ENCODE measurements around the gene TSPEAR. TPM values are rescaled to one million over a fixed set of nuclear protein-coding genes. Genes with fewer than 3 reads are reported as not detected.

TSPEAR gene
- total RNA-seq, 2 donors from 2014 or later: not detected

DNA sequence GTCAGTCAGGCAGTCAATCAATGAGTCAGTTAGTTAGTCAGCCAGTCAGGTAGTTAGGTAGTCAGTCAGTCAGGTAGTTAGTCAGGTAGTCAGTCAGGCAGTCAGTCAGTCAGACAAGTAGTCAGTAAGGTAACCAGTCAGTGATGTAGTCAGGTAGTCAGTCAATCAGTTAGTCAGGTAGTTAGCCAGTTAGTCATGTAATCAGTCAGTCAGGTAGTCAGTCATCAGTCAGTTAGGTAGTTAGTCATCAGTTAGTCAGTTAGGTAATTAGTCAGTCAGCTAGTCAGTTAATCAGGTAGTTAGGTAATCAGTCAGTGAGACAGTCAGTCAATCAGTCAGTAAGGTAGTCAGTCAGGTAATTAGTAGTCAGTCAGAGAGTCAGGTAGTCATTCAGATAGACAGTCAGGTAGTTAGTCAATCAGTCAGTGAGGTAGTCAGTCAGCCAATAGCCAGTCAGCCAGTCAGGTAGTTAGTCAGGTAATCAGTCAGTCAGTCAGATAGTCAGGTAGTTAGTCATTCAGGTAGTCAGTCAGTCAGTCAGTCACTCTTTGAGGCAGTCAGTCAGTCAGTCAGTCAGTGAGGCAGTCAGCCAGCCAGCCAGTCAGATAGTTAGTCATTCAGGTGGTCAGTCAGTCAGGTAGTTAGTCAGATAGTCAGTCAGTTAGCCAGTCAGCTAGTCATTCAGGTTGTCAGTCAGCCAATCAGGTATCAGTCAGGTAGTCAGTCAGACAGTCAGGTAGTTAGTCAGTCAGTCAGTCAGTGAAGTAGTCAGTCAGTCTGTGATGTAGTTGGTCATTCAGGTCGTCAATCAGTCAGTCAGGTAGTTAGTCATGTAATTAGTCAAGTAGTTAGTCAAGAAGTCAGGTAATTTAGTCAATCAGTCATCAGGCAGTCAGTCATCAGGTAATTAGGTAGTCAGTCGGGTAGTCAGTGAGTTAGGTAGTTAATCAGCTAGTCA is 186.7 kb downstream of the TSPEAR start:
- no peak for ATAC-seq
- no peak overlapping the region for H3K4me3 Mint-ChIP-seq
- no peaks in the 10 kb centered on the region for H3K36me3 Mint-ChIP-seq (ENCODE audit: low read depth)
- DNase-seq: no peak
- no peaks in the 10 kb centered on the region for H3K9me3 ChIP-seq (ENCODE audit: control insufficient read depth, low read length, poor library complexity, severe bottlenecking)
- H3K27ac Mint-ChIP-seq: no peak overlapping the region
- peaks cover 3% of the 10 kb centered on the region for H3K4me1 Mint-ChIP-seq
- H3K27me3 Mint-ChIP-seq: peaks cover 4% of the 10 kb centered on the region

DNA sequence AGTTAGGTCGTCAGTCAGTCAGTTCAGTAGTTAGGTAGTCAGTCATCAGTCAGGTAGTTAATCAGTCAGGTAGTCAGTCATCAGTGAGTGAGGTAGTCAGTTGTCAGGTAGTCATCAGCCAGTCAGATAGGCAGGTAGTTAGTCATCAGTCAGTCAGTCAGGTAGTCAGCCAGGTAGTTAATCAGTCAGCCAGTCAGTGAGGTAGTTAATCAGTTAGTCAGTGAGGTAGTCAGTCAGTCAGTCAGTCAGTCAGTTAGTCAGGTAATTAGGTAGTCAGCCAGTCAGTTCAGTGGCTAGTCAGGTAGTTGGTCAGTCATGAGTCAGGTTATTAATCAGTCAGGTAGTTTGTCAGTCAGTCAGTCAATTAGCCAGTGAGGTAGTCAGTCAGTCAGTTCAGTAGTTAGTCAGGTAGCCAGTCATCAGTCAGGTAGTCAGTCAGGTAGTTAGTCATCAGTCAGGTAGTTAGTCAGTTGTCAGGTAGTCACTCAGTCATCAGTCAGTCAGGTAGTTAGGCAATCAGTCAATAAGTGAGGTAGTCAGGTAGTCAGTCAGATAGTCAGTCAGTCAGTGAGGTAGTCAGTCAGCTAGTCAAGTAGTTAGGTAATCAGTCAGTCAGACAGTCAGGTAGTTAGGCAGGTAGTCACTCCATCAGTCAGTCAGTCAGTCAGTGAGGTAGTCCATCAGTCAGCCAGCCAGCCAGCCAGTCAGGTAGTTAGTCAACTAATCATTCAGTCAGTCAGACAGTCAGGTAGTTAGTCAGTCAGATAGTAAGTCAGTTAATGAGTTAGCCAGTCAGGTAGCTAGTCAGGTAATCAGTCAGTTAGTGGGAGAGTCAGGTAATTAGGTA is 187.6 kb downstream of the TSPEAR start:
- ATAC-seq (no peak), DNase-seq (no peak)
- Mint-ChIP-seq H3K4me3 (no peak overlapping the region), H3K27ac (no peak overlapping the region), H3K4me1 (no peaks in the 10 kb centered on the region), H3K36me3 (ENCODE audit: low read depth) (no peaks in the 10 kb centered on the region), H3K27me3 (peaks cover 4% of the 10 kb centered on the region)
- H3K9me3 ChIP-seq (ENCODE audit: control insufficient read depth, low read length, poor library complexity, severe bottlenecking): no peaks in the 10 kb centered on the region

DNA sequence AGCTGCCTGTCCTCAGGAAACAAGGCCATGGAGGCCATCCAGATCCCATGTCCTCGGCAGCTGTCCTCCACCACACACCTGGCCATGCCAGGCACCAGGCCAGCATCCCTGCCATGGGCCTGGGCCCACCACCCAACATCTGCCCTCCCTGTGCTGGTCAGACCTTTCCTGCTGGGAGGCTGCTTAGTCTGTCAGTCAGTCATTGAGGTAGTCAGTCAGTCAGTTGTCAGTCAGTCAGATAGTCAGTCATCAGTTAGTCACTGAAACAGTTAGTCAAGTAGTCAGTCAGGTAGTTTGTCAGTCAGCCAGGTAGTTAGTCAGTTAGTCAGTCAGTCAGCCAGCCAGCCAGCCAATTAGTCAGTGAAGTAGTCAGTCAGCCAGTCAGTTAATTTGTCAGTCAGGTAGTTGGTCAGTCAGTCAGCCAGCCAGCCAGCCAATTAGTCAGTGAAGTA is 188.6 kb downstream of the TSPEAR start:
- no peaks in the 10 kb centered on the region for H3K9me3 ChIP-seq (ENCODE audit: control insufficient read depth, low read length, poor library complexity, severe bottlenecking)
- ATAC-seq: no peak
- no peaks in the 10 kb centered on the region for H3K4me1 Mint-ChIP-seq
- H3K4me3 Mint-ChIP-seq: no peak overlapping the region
- no peak for DNase-seq
- no peaks in the 10 kb centered on the region for H3K36me3 Mint-ChIP-seq (ENCODE audit: low read depth)
- peaks cover 4% of the 10 kb centered on the region for H3K27me3 Mint-ChIP-seq
- H3K27ac Mint-ChIP-seq: no peak overlapping the region

GRCh38 chr21:44521928-44522752 is 189.2 kb downstream of the TSPEAR start:
- Mint-ChIP-seq H3K27ac (no peak overlapping the region), H3K36me3 (ENCODE audit: low read depth) (no peaks in the 10 kb centered on the region), H3K27me3 (peaks cover 4% of the 10 kb centered on the region), H3K4me3 (no peak overlapping the region), H3K4me1 (no peaks in the 10 kb centered on the region)
- DNase-seq (no peak), ATAC-seq (no peak)
- no peaks in the 10 kb centered on the region for H3K9me3 ChIP-seq (ENCODE audit: control insufficient read depth, low read length, poor library complexity, severe bottlenecking)

DNA sequence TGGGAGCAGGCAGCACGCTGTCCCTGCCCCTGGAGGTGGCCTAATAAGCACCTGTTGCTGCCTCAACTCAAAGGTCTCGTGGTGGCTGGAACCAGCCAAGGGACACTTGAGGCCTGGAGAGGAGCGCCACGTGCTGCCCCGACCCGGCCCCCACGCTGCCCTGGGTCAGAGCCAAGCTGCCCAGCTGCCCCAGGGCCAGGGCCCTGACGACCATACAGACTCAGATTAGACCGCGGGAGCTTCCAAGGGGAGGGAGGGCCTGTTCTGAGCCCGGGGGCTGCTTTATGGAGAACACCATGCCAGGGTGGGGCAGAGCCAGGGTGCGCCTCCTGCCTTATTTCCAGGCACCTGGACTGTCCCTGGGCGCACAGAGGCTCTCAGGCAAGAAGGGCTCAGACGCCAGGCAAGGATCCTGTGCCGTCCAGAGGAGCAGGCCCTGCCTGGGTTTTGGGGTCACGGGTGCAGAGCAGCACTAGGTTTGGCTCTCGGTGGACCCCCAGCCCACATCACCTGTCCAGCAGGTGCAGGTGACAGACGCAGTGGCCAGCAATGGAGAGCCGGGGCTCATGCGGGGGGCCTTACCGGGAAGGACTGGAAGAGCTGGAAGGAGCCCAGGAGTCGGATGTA is 190.0 kb downstream of the TSPEAR start:
- Mint-ChIP-seq H3K4me3 (no peak overlapping the region), H3K27me3 (peaks cover 4% of the 10 kb centered on the region), H3K4me1 (peaks cover 2% of the 10 kb centered on the region), H3K36me3 (ENCODE audit: low read depth) (no peaks in the 10 kb centered on the region), H3K27ac (no peak overlapping the region)
- DNase-seq (no peak), ATAC-seq (no peak)
- H3K9me3 ChIP-seq (ENCODE audit: control insufficient read depth, low read length, poor library complexity, severe bottlenecking): no peaks in the 10 kb centered on the region

DNA sequence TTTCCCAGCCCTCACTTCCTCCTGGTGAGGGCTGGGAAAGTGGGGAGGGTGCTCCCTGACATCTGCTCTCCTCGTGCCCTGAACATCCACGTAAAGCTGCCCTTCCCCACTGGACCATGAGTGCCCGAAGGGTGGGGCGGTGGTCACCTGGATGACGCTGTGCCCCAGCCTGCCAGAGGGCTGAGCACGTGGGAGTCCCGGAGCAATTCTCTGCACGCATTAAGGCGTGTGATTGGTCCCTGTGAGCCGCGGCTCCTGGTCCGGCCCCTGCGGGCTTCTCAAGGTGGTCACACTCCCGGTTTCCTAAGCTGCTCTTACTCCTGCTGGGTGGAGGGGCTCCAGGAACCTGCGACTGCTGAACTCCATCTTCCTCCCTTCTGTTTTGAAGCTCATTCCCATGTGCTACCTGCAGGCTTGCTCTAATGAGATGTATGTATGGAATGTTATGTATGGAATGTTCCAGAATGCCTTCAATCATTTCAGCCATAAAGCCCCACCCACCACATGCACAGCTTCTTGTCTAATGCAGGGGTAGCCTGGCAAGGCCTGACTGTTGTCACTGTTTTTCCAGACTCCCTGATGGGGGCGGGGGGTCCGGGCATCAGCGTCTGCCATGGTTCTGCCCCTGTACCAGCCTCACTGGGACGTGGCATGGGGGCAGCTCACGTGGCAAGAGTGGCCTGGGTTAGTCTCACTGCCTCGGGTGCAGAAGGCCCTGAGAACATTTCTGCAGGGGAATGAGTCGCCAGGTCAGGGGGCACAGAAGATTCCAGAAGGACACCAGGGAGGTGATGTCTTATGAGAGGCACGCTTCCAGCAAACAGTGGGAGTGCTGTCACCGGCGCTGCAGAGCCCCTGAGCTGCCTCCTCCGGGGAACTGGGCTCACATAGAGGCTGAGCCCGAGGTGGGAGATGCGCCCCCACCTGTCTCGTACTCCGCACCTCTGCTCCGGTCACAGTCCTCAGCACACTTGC is 190.8 kb downstream of the TSPEAR start:
- DNase-seq (no peak), ATAC-seq (no peak)
- Mint-ChIP-seq H3K4me1 (peaks cover 2% of the 10 kb centered on the region), H3K27me3 (peaks cover 4% of the 10 kb centered on the region), H3K36me3 (ENCODE audit: low read depth) (no peaks in the 10 kb centered on the region), H3K4me3 (no peak overlapping the region), H3K27ac (no peak overlapping the region)
- no peaks in the 10 kb centered on the region for H3K9me3 ChIP-seq (ENCODE audit: control insufficient read depth, low read length, poor library complexity, severe bottlenecking)

DNA sequence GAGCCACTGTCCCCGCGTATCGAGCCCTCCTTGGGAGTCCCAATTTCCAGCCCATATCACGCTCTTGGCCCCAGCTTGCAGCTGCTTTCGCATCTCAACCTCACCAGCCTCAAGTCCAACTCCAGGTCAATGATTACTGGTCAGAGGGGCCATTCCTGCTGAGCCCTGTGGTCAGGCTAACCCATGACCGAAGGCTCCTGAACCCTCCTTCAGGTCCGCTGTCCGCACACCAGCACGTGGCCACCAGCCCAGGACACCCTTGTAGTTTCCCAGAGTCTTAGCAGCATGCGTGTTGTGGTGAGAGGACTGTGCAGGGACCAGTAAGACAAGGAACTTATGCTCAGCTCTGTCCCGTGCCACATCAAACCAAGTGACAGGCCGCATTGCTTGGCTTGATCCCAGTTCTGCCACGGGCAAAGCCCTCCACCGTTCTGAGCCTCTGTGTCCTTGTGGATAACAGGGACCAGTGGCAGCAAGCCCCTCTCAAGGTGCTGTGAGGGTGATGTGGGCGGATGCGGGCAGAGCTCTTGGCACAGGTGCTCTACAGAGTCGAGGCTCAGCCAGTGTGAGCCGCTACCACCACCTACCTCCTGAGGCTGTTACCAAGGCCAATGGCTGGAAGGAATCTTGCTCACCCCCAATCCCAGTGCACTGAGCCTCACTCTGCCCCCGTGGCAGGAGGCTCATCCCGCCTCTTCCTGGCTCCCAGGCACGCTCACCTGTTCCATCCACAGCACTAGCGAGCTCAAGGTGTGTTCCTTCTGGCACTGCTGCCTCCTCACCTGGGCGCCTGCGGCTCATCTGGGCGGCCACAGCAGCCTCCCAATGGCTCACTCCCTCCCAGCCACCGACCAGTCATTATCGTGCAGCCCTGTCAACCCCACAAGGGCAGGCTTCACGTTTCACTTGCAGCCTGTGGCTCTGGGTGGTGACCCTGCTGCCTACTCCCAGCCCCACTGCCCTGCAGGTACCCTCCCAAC is 191.7 kb downstream of the TSPEAR start:
- no peak overlapping the region for H3K27ac Mint-ChIP-seq
- peaks cover 4% of the 10 kb centered on the region for H3K27me3 Mint-ChIP-seq
- H3K9me3 ChIP-seq (ENCODE audit: control insufficient read depth, low read length, poor library complexity, severe bottlenecking): no peaks in the 10 kb centered on the region
- H3K36me3 Mint-ChIP-seq (ENCODE audit: low read depth): no peaks in the 10 kb centered on the region
- ATAC-seq (no peak), DNase-seq (no peak)
- H3K4me1 Mint-ChIP-seq: peaks cover 2% of the 10 kb centered on the region
- no peak overlapping the region for H3K4me3 Mint-ChIP-seq

DNA sequence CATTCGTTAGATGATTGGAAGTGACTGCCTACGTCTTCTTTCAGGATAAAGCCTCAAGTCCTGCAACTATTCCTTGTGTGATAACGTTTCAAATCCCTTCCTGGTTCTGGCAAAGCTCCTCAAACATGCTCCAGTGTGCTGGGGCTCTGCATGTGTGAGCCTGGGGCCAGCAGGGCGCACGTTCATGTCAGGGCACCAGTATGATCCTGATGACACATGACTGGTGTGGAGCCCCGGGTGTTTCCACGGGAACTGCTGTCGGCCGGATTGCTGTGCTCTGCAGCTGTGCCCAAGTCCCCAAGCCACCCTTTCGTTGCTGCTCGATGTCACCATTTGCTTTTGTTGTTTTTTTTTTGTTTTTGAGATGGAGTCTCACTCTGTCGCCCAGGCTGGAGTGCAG is 192.7 kb downstream of the TSPEAR start:
- DNase-seq (no peak), ATAC-seq (no peak)
- no peaks in the 10 kb centered on the region for H3K9me3 ChIP-seq (ENCODE audit: control insufficient read depth, low read length, poor library complexity, severe bottlenecking)
- Mint-ChIP-seq H3K4me1 (peaks cover 2% of the 10 kb centered on the region), H3K27ac (no peak overlapping the region), H3K36me3 (ENCODE audit: low read depth) (no peaks in the 10 kb centered on the region), H3K27me3 (peaks cover 4% of the 10 kb centered on the region), H3K4me3 (no peak overlapping the region)

GRCh38 chr21:44517175-44517899 is 194.0 kb downstream of the TSPEAR start:
- ATAC-seq: no peak

DNA sequence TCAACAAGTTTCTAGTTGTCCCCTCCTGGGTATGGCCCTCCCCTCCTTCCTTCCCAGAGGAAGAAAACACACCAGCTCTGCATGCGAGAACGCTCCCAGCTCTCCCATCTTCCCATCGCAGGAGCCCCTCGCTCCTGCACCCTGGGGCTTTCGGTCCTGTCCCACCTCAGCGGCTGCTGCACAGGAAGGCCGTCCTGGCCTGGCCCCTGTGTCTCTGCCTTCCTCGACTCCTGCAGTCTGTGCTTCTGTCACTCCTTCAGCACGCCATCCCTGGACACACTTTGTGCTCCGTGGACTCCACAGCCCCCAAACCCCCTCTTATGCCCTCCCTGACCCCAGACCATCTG is 194.6 kb downstream of the TSPEAR start:
- Mint-ChIP-seq H3K4me1 (peaks cover 2% of the 10 kb centered on the region), H3K27me3 (peaks cover 4% of the 10 kb centered on the region), H3K4me3 (no peak overlapping the region), H3K27ac (peak overlapping the region; percentile 41), H3K36me3 (ENCODE audit: low read depth) (no peaks in the 10 kb centered on the region)
- ATAC-seq (no peak), DNase-seq (no peak)
- H3K9me3 ChIP-seq (ENCODE audit: control insufficient read depth, low read length, poor library complexity, severe bottlenecking): no peaks in the 10 kb centered on the region

More at GRCh38 chr21:44517175-44517899, 194.0 kb downstream of the TSPEAR start:
- H3K9me3 ChIP-seq (ENCODE audit: control insufficient read depth, low read length, poor library complexity, severe bottlenecking): no peaks in the 10 kb centered on the region
- Mint-ChIP-seq H3K27me3 (peaks cover 4% of the 10 kb centered on the region), H3K4me1 (peaks cover 2% of the 10 kb centered on the region), H3K4me3 (no peak overlapping the region), H3K36me3 (ENCODE audit: low read depth) (no peaks in the 10 kb centered on the region), H3K27ac (peak overlapping the region; percentile 41)
- no peak for DNase-seq
